Lower lobe of right lung (tissue), 2 donors: ENCODE measurements around the gene EXOC4. TPM values are rescaled to one million over a fixed set of nuclear protein-coding genes. Genes with fewer than 3 reads are reported as not detected.

ENCODE experiments used
- ATAC-seq, 2 donors: fragments of 200-7000 bp; cut with Tn5 transposase; one replicate each; pipeline ENCODE4 v1.9.1; 2020 to 2022; ENCODE audit warnings: mild to moderate bottlenecking in 2 of 2, moderate library complexity in 2 of 2
- DNase-seq: peaks from one replicate; pipeline ENCODE4 v3.0.0-alpha.2; 2020
- H3K27ac ChIP-seq: fragments of 200-600 bp; one replicate; pipeline ENCODE4 v1.8.0; 2022
- H3K27me3 ChIP-seq: fragments of 200-600 bp; one replicate; pipeline ENCODE4 v1.8.0; 2022; ENCODE audit warnings: low read depth
- H3K36me3 ChIP-seq: fragments of 200-600 bp; one replicate; pipeline ENCODE4 v1.8.0; 2022; ENCODE audit warnings: mild to moderate bottlenecking
- H3K4me1 ChIP-seq: fragments of 200-600 bp; one replicate; pipeline ENCODE4 v1.8.0; 2022
- H3K4me3 ChIP-seq: fragments of 200-600 bp; one replicate; pipeline ENCODE4 v1.8.0; 2022; ENCODE audit warnings: mild to moderate bottlenecking
- H3K9me3 ChIP-seq: fragments of 200-600 bp; one replicate; pipeline ENCODE4 v1.8.0; 2022
- CTCF ChIP-seq: fragments of 200-600 bp; IDR thresholded peaks from one replicate; pipeline ENCODE4 v1.8.0; 2022; ENCODE audit warnings: antibody characterized with exemption, mild to moderate bottlenecking
- intact Hi-C: fragments of 100-400 bp; cut with DNase I; formaldehyde crosslinking; loops from one replicate; pipeline ENCODE4 v1.11.0; 2022
- total RNA-seq: library from RNA; stranded (reverse); fragmentation: NEBNext Ultra II Directional; extraction: Animal tissue kit (Norgen Biotek cat#: 25700); gene quantifications from one replicate; pipeline ENCODE4 v1.2.1, GENCODE V29; 2021
- donor health status: DM: no; HTN: yes; CAD: no; lungs with severe emphysema.

The EXOC4 gene
- total RNA-seq, 1 donor from 2014 or later, result 80.2 TPM

- no peaks in the 10 kb centered on the region for H3K9me3 ChIP-seq
- intact Hi-C loops, result no loop called here
- H3K36me3 ChIP-seq, result no peaks in the 10 kb centered on the region
- no peak overlapping the region for H3K27ac ChIP-seq
- no peaks in the 10 kb centered on the region for H3K4me1 ChIP-seq
- no peak overlapping the region for H3K4me3 ChIP-seq
- ATAC-seq (no peak), DNase-seq (no peak)
- no peak for TF ChIP-seq CTCF
- H3K27me3 ChIP-seq, result no peaks in the 10 kb centered on the region
Observed at GRCh38 chr7:133265821-133266220, 12.9 kb downstream of the EXOC4 start.

DNA sequence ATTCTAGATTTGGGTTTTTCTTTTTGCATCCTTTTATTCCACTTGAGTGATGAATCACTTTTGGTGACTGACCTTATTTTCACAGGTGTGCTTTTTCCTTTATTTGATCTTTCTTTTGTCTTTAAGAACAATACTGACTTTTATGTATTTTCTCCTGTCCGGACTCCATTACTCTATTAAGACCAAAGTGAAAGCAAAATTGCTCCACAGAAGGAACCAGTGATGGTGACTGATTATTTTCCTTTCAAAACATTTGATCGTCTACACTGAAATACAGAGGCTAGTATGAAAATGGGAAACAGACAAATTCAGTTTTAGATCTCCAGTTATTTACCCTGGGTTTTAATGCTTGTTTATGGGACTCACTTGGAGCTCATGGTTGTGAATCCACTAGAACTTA, 15.5 kb downstream of the EXOC4 start:
- no peak for TF ChIP-seq CTCF
- H3K36me3 ChIP-seq, result no peaks in the 10 kb centered on the region
- no peak overlapping the region for H3K27ac ChIP-seq
- ATAC-seq (no peak), DNase-seq (no peak)
- H3K27me3 ChIP-seq, result no peaks in the 10 kb centered on the region
- H3K4me1 ChIP-seq, result peaks cover 4% of the 10 kb centered on the region
- H3K9me3 ChIP-seq, result no peaks in the 10 kb centered on the region
- no peak overlapping the region for H3K4me3 ChIP-seq
- intact Hi-C loops, result no loop called here

GRCh38 chr7:133272336-133272735, 19.5 kb downstream of the EXOC4 start:
- H3K27ac ChIP-seq, result no peak overlapping the region
- DNase-seq, result no peak
- H3K4me1 ChIP-seq, result peaks cover 4% of the 10 kb centered on the region

DNA sequence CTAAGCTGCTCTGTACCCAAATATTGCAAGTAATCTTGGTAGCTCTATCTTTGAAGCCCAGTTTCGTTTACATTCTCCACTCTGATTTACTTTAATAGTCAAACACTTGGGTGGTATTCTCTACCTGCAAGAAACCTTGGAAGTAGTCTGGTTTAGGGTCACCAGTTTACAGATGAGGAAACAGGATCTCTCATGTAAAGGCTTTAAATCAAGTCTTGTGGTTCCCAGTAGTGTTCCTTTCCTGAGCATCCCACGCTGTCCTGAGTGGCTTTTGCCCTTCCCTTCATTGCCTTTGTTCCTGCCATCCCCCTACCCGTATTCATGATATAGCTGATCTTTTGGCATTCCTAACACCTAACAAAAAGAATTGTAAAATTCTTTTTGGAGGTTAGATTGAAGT, 20.3 kb downstream of the EXOC4 start:
- no peak for TF ChIP-seq CTCF
- H3K4me1 ChIP-seq, result peaks cover 4% of the 10 kb centered on the region
- intact Hi-C loops, result no loop called here
- H3K27ac ChIP-seq, result no peak overlapping the region
- DNase-seq, result no peak
- ATAC-seq, result no peak
- no peaks in the 10 kb centered on the region for H3K9me3 ChIP-seq
- H3K4me3 ChIP-seq, result no peak overlapping the region
- H3K36me3 ChIP-seq, result peaks cover 30% of the 10 kb centered on the region
- no peaks in the 10 kb centered on the region for H3K27me3 ChIP-seq

More at GRCh38 chr7:133272336-133272735, 19.5 kb downstream of the EXOC4 start:
- Histone ChIP-seq H3K36me3 (peaks cover 22% of the 10 kb centered on the region), H3K9me3 (no peaks in the 10 kb centered on the region), H3K4me3 (no peak overlapping the region), H3K27me3 (no peaks in the 10 kb centered on the region)
- no peak for ATAC-seq
- TF ChIP-seq CTCF, result no peak
- intact Hi-C loops, result no loop called here

DNA sequence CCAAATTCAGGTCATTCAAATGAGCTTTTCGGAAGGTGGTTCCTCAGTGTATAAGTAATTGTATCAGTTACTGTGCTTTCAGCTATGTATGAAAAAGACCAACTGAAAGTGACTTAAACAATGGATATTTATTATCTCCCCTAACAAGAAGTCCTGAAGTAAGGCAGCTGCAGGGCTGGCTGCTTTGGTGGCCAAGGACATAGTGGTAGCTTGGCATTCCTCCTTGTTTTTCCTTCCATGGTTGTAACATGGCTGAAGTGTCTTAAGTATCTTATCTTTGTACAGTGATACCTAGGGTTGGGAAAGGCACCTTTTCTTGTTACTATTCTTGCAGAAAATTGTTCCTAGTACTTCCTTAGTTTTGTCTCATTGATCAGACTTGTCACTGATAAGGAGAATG, 21.4 kb downstream of the EXOC4 start:
- no peaks in the 10 kb centered on the region for H3K9me3 ChIP-seq
- intact Hi-C loops, result no loop called here
- H3K27me3 ChIP-seq, result no peaks in the 10 kb centered on the region
- DNase-seq, result no peak
- peaks cover 4% of the 10 kb centered on the region for H3K4me1 ChIP-seq
- no peak for TF ChIP-seq CTCF
- no peak for ATAC-seq
- no peak overlapping the region for H3K27ac ChIP-seq
- H3K36me3 ChIP-seq, result peaks cover 34% of the 10 kb centered on the region
- H3K4me3 ChIP-seq, result no peak overlapping the region

GRCh38 chr7:133275008-133275407, 22.1 kb downstream of the EXOC4 start:
- DNase-seq, result no peak
- H3K27me3 ChIP-seq, result no peaks in the 10 kb centered on the region
- TF ChIP-seq CTCF, result no peak
- peaks cover 40% of the 10 kb centered on the region for H3K36me3 ChIP-seq
- no peak for ATAC-seq
- H3K4me1 ChIP-seq, result peaks cover 4% of the 10 kb centered on the region
- intact Hi-C loops, result no loop called here
- no peaks in the 10 kb centered on the region for H3K9me3 ChIP-seq
- H3K4me3 ChIP-seq, result no peak overlapping the region
- H3K27ac ChIP-seq, result no peak overlapping the region
